H9 (cell line): ENCODE results near the gene MLC1. TPM values are rescaled to one million over a fixed set of nuclear protein-coding genes. Genes with fewer than 3 reads are reported as not detected.

ENCODE experiments used
- DNase-seq: peaks from one replicate; pipeline ENCODE4 v3.0.0-alpha.2; 2017
- H2AFZ ChIP-seq: one replicate; pipeline ENCODE4 v1.6.1; 2013; ENCODE audit warnings: mild to moderate bottlenecking, low read length, control low read depth, moderate library complexity
- H2AK5ac ChIP-seq: 2 replicates; pipeline ENCODE4 v1.6.1; 2013; ENCODE audit warnings: low read length, control low read depth, mixed read lengths; ENCODE audit not compliant: insufficient read length
- H2BK120ac ChIP-seq: one replicate; pipeline ENCODE4 v1.6.1; 2013; ENCODE audit warnings: low read depth, mild to moderate bottlenecking, low read length, control low read depth, inconsistent platforms; ENCODE audit not compliant: poor library complexity, severe bottlenecking
- H2BK12ac ChIP-seq: 2 replicates; pipeline ENCODE4 v1.6.1; 2013; ENCODE audit warnings: low read length, control low read depth, mixed read lengths, low read depth; ENCODE audit not compliant: insufficient read length
- H2BK15ac ChIP-seq: 2 replicates; pipeline ENCODE4 v1.6.1; 2013; ENCODE audit warnings: low read depth, low read length, control low read depth
- H2BK20ac ChIP-seq: one replicate; pipeline ENCODE4 v1.6.1; 2013; ENCODE audit warnings: low read depth, mild to moderate bottlenecking, low read length, control low read depth, inconsistent platforms; ENCODE audit not compliant: poor library complexity, severe bottlenecking
- H2BK5ac ChIP-seq: 2 replicates; pipeline ENCODE4 v1.6.1; 2013; ENCODE audit warnings: low read length, control low read depth, mixed read lengths; ENCODE audit not compliant: insufficient read length
- H3K14ac ChIP-seq: 2 replicates; pipeline ENCODE4 v1.6.1; 2013; ENCODE audit warnings: low read length, control low read depth; ENCODE audit not compliant: insufficient read depth
- H3K18ac ChIP-seq: 2 replicates; pipeline ENCODE4 v1.6.1; 2013; ENCODE audit warnings: low read depth, mild to moderate bottlenecking, mixed read lengths, low read length, control low read depth; ENCODE audit not compliant: insufficient read length
- H3K23ac ChIP-seq: 2 replicates; pipeline ENCODE4 v1.6.1; 2013; ENCODE audit warnings: low read length, control low read depth, mixed read lengths, low read depth; ENCODE audit not compliant: insufficient read length
- H3K23me2 ChIP-seq: 2 replicates; pipeline ENCODE4 v1.6.1; 2013; ENCODE audit warnings: low read depth, mild to moderate bottlenecking, mixed read lengths, low read length, control low read depth; ENCODE audit not compliant: insufficient read length, poor library complexity, severe bottlenecking
- H3K27ac ChIP-seq: 2 replicates; pipeline ENCODE4 v1.5.1; 2013; ENCODE audit warnings: low read length, control low read depth, mixed read lengths, low read depth; ENCODE audit not compliant: insufficient read length
- H3K27me3 ChIP-seq: 2 replicates; pipeline ENCODE4 v1.6.1; 2013; ENCODE audit warnings: low read length, control low read depth, inconsistent platforms; ENCODE audit not compliant: insufficient read depth
- H3K4ac ChIP-seq: 2 replicates; pipeline ENCODE4 v1.6.1; 2013; ENCODE audit warnings: low read depth, mild to moderate bottlenecking, control low read depth, inconsistent platforms, low read length, moderate library complexity
- H3K4me1 ChIP-seq: 2 replicates; pipeline ENCODE4 v1.6.1; 2013; ENCODE audit warnings: low read length, control low read depth, inconsistent platforms; ENCODE audit not compliant: insufficient read depth
- H3K4me2 ChIP-seq: 2 replicates; pipeline ENCODE4 v1.6.1; 2013; ENCODE audit warnings: low read length, control low read depth, mixed read lengths; ENCODE audit not compliant: insufficient read length, insufficient read depth
- H3K56ac ChIP-seq: 2 replicates; pipeline ENCODE4 v1.6.1; 2013; ENCODE audit warnings: low read depth, mild to moderate bottlenecking, mixed read lengths, low read length, control low read depth; ENCODE audit not compliant: insufficient read length
- H3K79me1 ChIP-seq: 2 replicates; pipeline ENCODE4 v1.6.1; 2013; ENCODE audit warnings: low read depth, mild to moderate bottlenecking, moderate library complexity, low read length, control low read depth, inconsistent platforms; ENCODE audit not compliant: insufficient read depth, poor library complexity, severe bottlenecking
- H3K79me2 ChIP-seq: 2 replicates; pipeline ENCODE4 v1.6.1; 2013; ENCODE audit warnings: low read length, control low read depth, inconsistent platforms; ENCODE audit not compliant: insufficient read depth
- H3K9ac ChIP-seq: 2 replicates; pipeline ENCODE4 v1.6.1; 2013; ENCODE audit warnings: low read length, control low read depth, mixed read lengths; ENCODE audit not compliant: insufficient read length; ENCODE audit errors: extremely low read depth
- H3K9me3 ChIP-seq: one replicate; pipeline ENCODE4 v1.6.1; 2013; ENCODE audit warnings: low read depth, low read length, inconsistent platforms; ENCODE audit not compliant: control insufficient read depth
- H3T11ph ChIP-seq: one replicate; pipeline ENCODE4 v1.6.1; 2013; ENCODE audit warnings: mild to moderate bottlenecking, low read length, control low read depth, inconsistent platforms
- H4K20me1 ChIP-seq: one replicate; pipeline ENCODE4 v1.6.1; 2013; ENCODE audit not compliant: control insufficient read depth, insufficient read length, insufficient read depth
- H4K5ac ChIP-seq: 2 replicates; pipeline ENCODE4 v1.6.1; 2013; ENCODE audit warnings: low read depth, mild to moderate bottlenecking, mixed read lengths, low read length, control low read depth; ENCODE audit not compliant: insufficient read length
- H4K8ac ChIP-seq: replicated peaks from 2 replicates; pipeline ENCODE4 v1.6.1; 2013; ENCODE audit warnings: low read length, control low read depth, mixed read lengths, low read depth; ENCODE audit not compliant: insufficient read length
- H4K91ac ChIP-seq: 2 replicates; pipeline ENCODE4 v1.6.1; 2013; ENCODE audit warnings: low read depth, mild to moderate bottlenecking, moderate library complexity, mixed read lengths, low read length, control low read depth; ENCODE audit not compliant: insufficient read length
- H3K27ac Mint-ChIP-seq, 3 experiments: 2 replicates in 2 of 3; 3 replicates in 1 of 3; pipeline ENCODE4 v1.8.0; 2020 to 2021; ENCODE audit warnings: mixed read lengths in 3 of 3, mild to moderate bottlenecking in 1 of 3, moderate library complexity in 1 of 3
- H3K27me3 Mint-ChIP-seq: 2 replicates; pipeline ENCODE4 v1.8.0; 2021; ENCODE audit warnings: low read depth, mild to moderate bottlenecking, moderate library complexity, mixed read lengths
- H3K36me3 Mint-ChIP-seq, 3 experiments: 2 replicates in 2 of 3; 3 replicates in 1 of 3; pipeline ENCODE4 v1.8.0; 2020 to 2021; ENCODE audit warnings: low read depth in 3 of 3, mixed read lengths in 3 of 3; ENCODE audit not compliant: insufficient read depth in 1 of 3
- H3K4me1 Mint-ChIP-seq, 2 experiments: 2 replicates each; pipeline ENCODE4 v1.8.0; 2020; ENCODE audit warnings: mixed read lengths in 2 of 2
- H3K4me3 Mint-ChIP-seq, 2 experiments: 2 replicates in 1 of 2; 3 replicates in 1 of 2; pipeline ENCODE4 v1.8.0; 2020 to 2021; ENCODE audit warnings: mild to moderate bottlenecking in 2 of 2, mixed read lengths in 2 of 2, moderate library complexity in 1 of 2
- H3K9me3 Mint-ChIP-seq, 2 experiments: 2 replicates in 1 of 2; 3 replicates in 1 of 2; pipeline ENCODE4 v1.8.0; 2020; ENCODE audit warnings: mild to moderate bottlenecking in 2 of 2, mixed read lengths in 2 of 2, moderate library complexity in 1 of 2
- CTCF ChIP-seq: fragments of 200-600 bp; sonication (generic); conservative IDR thresholded peaks from 3 replicates; pipeline ENCODE4 v1.8.0; 2021; ENCODE audit warnings: antibody characterized with exemption, mild to moderate bottlenecking
- WGBS: extraction: QIAGEN DNeasy Blood & Tissue Kit; methylation state at CpG from one replicate; pipeline ENCODE4 v1.1.7; 2013; ENCODE audit warnings: missing lambda C conversion rate, low lambda C conversion rate, mixed read lengths; ENCODE audit not compliant: insufficient read length; ENCODE audit errors: extremely low coverage; 5-methylcytosine and 5-hydroxymethylcytosine counted together
- total RNA-seq: library from RNA; stranded (reverse); gene quantifications from 2 replicates; pipeline ENCODE4 v1.2.1, GENCODE V29; 2021

Gene MLC1
- total RNA-seq, 1 experiment from 2014 or later = not detected

- H2BK12ac ChIP-seq = no peak overlapping the region
- no peak overlapping the region for H3K18ac ChIP-seq
- no peaks in the 10 kb centered on the region for H3K79me2 ChIP-seq
- no peak overlapping the region for H3K27ac ChIP-seq
- no peak overlapping the region for H3K23ac ChIP-seq
- H2BK120ac ChIP-seq = no peak overlapping the region
- DNase-seq = no peak
- no peak overlapping the region for H2AK5ac ChIP-seq
- H2BK15ac ChIP-seq = no peak overlapping the region
- no peaks in the 10 kb centered on the region for H3K27me3 ChIP-seq
- H2BK5ac ChIP-seq = no peak overlapping the region
- H3K27me3 Mint-ChIP-seq = peaks cover 12% of the 10 kb centered on the region
- no peaks in the 10 kb centered on the region for H3K79me1 ChIP-seq
- H4K8ac ChIP-seq = no peak overlapping the region
- no peak overlapping the region for H3K27ac Mint-ChIP-seq
- H3K4me1 ChIP-seq = no peaks in the 10 kb centered on the region
- H3K36me3 Mint-ChIP-seq = no peaks in the 10 kb centered on the region
- WGBS = no CpG with 5 or more reads among the region's 27 CpGs
- no peak overlapping the region for H3K4me2 ChIP-seq
- no peak overlapping the region for H4K91ac ChIP-seq
- H2BK20ac ChIP-seq = no peak overlapping the region
- H3K56ac ChIP-seq = no peak overlapping the region
- H4K5ac ChIP-seq = no peak overlapping the region
- no peak for TF ChIP-seq CTCF
- H3K4me3 Mint-ChIP-seq = no peak overlapping the region
- H3K9me3 Mint-ChIP-seq = no peaks in the 10 kb centered on the region; a peak in 1 of 5 replicates
- no peak overlapping the region; the same call in 1 of the 2 replicates for H3K14ac ChIP-seq
- H3K4ac ChIP-seq = no peak overlapping the region
- H2AFZ ChIP-seq = no peak overlapping the region
- H3T11ph ChIP-seq = no peak overlapping the region
- no peaks in the 10 kb centered on the region for H3K9me3 ChIP-seq
- H3K4me1 Mint-ChIP-seq = no peaks in the 10 kb centered on the region
- H3K9ac ChIP-seq = no peak overlapping the region
- H4K20me1 ChIP-seq = no peaks in the 10 kb centered on the region
- H3K23me2 ChIP-seq = no peaks in the 10 kb centered on the region
Observed at GRCh38 chr22:50046481-50047245, 38.6 kb downstream of the MLC1 start.
